ENCODE results near the gene THSD4. TPM values are rescaled to one million over a fixed set of nuclear protein-coding genes. Genes with fewer than 3 reads are reported as not detected.

Gene THSD4
- polyA plus RNA-seq, 1 donor (not counting 4 experiments of a cell fraction or from before 2014, with no cell fraction given), result 24.5 TPM

GRCh38 chr15:71677766-71678165, 562.5 kb downstream of the THSD4 start:
- no peaks in the 10 kb centered on the region for H3K79me2 ChIP-seq (ENCODE audit: control insufficient read depth, insufficient read depth, low read length)
- no peaks in the 10 kb centered on the region for H3K27me3 ChIP-seq (ENCODE audit: control insufficient read depth, extremely low read depth, insufficient read depth, low read length)
- TF ChIP-seq CTCF (optimal IDR thresholded peaks at IDR 0.05 in 1 of 3, IDR thresholded peaks at IDR 0.05 in 1 of 3, conservative IDR thresholded peaks at IDR 0.05 in 1 of 3; ENCODE audit: extremely low read depth in 1 of 3, insufficient read depth in 2 of 3, low read length in 3 of 3) (no peak), EZH2 (IDR thresholded peaks at IDR 0.05; ENCODE audit: low read length) (no peak)
- H3K4me1 ChIP-seq (ENCODE audit: control insufficient read depth, extremely low read depth, insufficient read depth, low read length), result peaks cover 41% of the 10 kb centered on the region
- H3K4me3 ChIP-seq (ENCODE audit: control insufficient read depth in 2 of 3, extremely low read depth in 1 of 3, insufficient read depth in 2 of 3, low read depth in 1 of 3, low read length in 3 of 3), result no peak overlapping the region
- no peak overlapping the region for H3K4me2 ChIP-seq (ENCODE audit: control insufficient read depth, extremely low read depth, insufficient read depth, low read depth, low read length)
- no peak overlapping the region for H3K9ac ChIP-seq (ENCODE audit: control insufficient read depth, extremely low read depth, insufficient read depth, low read length)
- H3K27ac ChIP-seq (ENCODE audit: control insufficient read depth, insufficient read depth, low read length), result no peak overlapping the region
- FAIRE-seq (no peak), DNase-seq (ENCODE audit: low read depth, low spot score) (no peak)
- H4K20me1 ChIP-seq (ENCODE audit: control insufficient read depth, extremely low read depth, insufficient read depth, low read length), result no peaks in the 10 kb centered on the region
- H3K36me3 ChIP-seq (ENCODE audit: control insufficient read depth in 2 of 2, extremely low read depth in 1 of 2, insufficient read depth in 2 of 2, low read length in 2 of 2), result no peaks in the 10 kb centered on the region
- dilution Hi-C loops (cut with MboI; ENCODE audit: extremely low pct_ligation_motif_present, low sequenced_read_pairs), result no loop called here
- no peak overlapping the region for H2AFZ ChIP-seq (ENCODE audit: control insufficient read depth, low read length)
- no peaks in the 10 kb centered on the region for H3K9me1 ChIP-seq (ENCODE audit: control insufficient read depth, extremely low read depth, insufficient read depth, low read length)
- H3K9me3 ChIP-seq (ENCODE audit: control insufficient read depth, low read depth, low read length), result no peaks in the 10 kb centered on the region

GRCh38 chr15:71678191-71678590, 562.9 kb downstream of the THSD4 start:
- Histone ChIP-seq H3K27ac (ENCODE audit: control insufficient read depth, insufficient read depth, low read length) (no peak overlapping the region), H3K9me1 (ENCODE audit: control insufficient read depth, extremely low read depth, insufficient read depth, low read length) (no peaks in the 10 kb centered on the region), H3K9me3 (ENCODE audit: control insufficient read depth, low read depth, low read length) (no peaks in the 10 kb centered on the region), H2AFZ (ENCODE audit: control insufficient read depth, low read length) (no peak overlapping the region), H3K79me2 (ENCODE audit: control insufficient read depth, insufficient read depth, low read length) (no peaks in the 10 kb centered on the region), H3K4me1 (ENCODE audit: control insufficient read depth, extremely low read depth, insufficient read depth, low read length) (peaks cover 41% of the 10 kb centered on the region), H3K9ac (ENCODE audit: control insufficient read depth, extremely low read depth, insufficient read depth, low read length) (no peak overlapping the region), H3K36me3 (ENCODE audit: control insufficient read depth in 2 of 2, extremely low read depth in 1 of 2, insufficient read depth in 2 of 2, low read length in 2 of 2) (no peaks in the 10 kb centered on the region), H3K4me3 (ENCODE audit: control insufficient read depth in 2 of 3, extremely low read depth in 1 of 3, insufficient read depth in 2 of 3, low read depth in 1 of 3, low read length in 3 of 3) (no peak overlapping the region), H3K4me2 (ENCODE audit: control insufficient read depth, extremely low read depth, insufficient read depth, low read depth, low read length) (no peak overlapping the region), H3K27me3 (ENCODE audit: control insufficient read depth, extremely low read depth, insufficient read depth, low read length) (no peaks in the 10 kb centered on the region), H4K20me1 (ENCODE audit: control insufficient read depth, extremely low read depth, insufficient read depth, low read length) (no peaks in the 10 kb centered on the region)
- dilution Hi-C loops (cut with MboI; ENCODE audit: extremely low pct_ligation_motif_present, low sequenced_read_pairs), result no loop called here
- no peak for TF ChIP-seq EZH2 (IDR thresholded peaks at IDR 0.05; ENCODE audit: low read length)
- no peak for TF ChIP-seq CTCF (optimal IDR thresholded peaks at IDR 0.05 in 1 of 3, IDR thresholded peaks at IDR 0.05 in 1 of 3, conservative IDR thresholded peaks at IDR 0.05 in 1 of 3; ENCODE audit: extremely low read depth in 1 of 3, insufficient read depth in 2 of 3, low read length in 3 of 3)
- DNase-seq (ENCODE audit: low read depth, low spot score) (no peak), FAIRE-seq (no peak)
